WTC11 (cell line): Measurements from ENCODE around the gene NFIX. TPM values are rescaled to one million over a fixed set of nuclear protein-coding genes. Genes with fewer than 3 reads are reported as not detected.
A peak's percentile ranks its signal among the peaks of the same experiment; 100 is the strongest.

Experiments
- ATAC-seq: fragments of 200-7000 bp; cut with Tn5 transposase; 2 replicates; pipeline ENCODE4 v1.10.0; 2021; ENCODE audit warnings: mild to moderate bottlenecking, moderate library complexity
- CTCF ChIA-PET: fragments of 300-600 bp; sonication (Branson Sonifier 250); formaldehyde crosslinking; loops from one replicate; lab custom pipeline; 2021; ENCODE audit warnings: antibody characterized with exemption; lab: Charles Lee
- POLR2A ChIA-PET: fragments of 350-600 bp; sonication (Branson Sonifier 250); formaldehyde crosslinking; loops from one replicate; lab custom pipeline; 2021; ENCODE audit warnings: antibody characterized with exemption; lab: Charles Lee
- DNase-seq: peaks from one replicate; pipeline ENCODE4 v3.0.0; 2021; ENCODE audit warnings: low spot score
- H3K27ac Mint-ChIP-seq: 2 replicates; pipeline ENCODE4 v1.8.0; 2021; ENCODE audit warnings: mixed read lengths
- H3K27me3 Mint-ChIP-seq: 2 replicates; pipeline ENCODE4 v1.8.0; 2021; ENCODE audit warnings: low read depth, mild to moderate bottlenecking, moderate library complexity, mixed read lengths
- H3K36me3 Mint-ChIP-seq: 2 replicates; pipeline ENCODE4 v1.8.0; 2021; ENCODE audit warnings: mixed read lengths
- H3K4me1 Mint-ChIP-seq: 2 replicates; pipeline ENCODE4 v1.8.0; 2022; ENCODE audit warnings: mixed read lengths
- H3K4me3 Mint-ChIP-seq: 2 replicates; pipeline ENCODE4 v1.8.0; 2021; ENCODE audit warnings: mild to moderate bottlenecking, moderate library complexity, mixed read lengths
- H3K9me3 Mint-ChIP-seq: 2 replicates; pipeline ENCODE4 v1.8.0; 2021; ENCODE audit warnings: mixed read lengths
- AFF4 ChIP-seq: sonication (generic); formaldehyde crosslinking; IDR thresholded peaks from 2 replicates; pipeline ENCODE4 v1.8.1; 2023; ENCODE audit warnings: mild to moderate bottlenecking, missing genetic modification reagents, borderline replicate concordance
- ARID4B ChIP-seq: sonication (generic); formaldehyde crosslinking; IDR thresholded peaks from 2 replicates; pipeline ENCODE4 v1.8.0; 2023; ENCODE audit warnings: missing genetic modification reagents, mild to moderate bottlenecking, borderline replicate concordance
- ATF3 ChIP-seq: sonication (generic); formaldehyde crosslinking; conservative IDR thresholded peaks from 2 replicates; pipeline ENCODE4 v1.8.1; 2022; ENCODE audit warnings: mild to moderate bottlenecking, missing genetic modification reagents
- E2F4 ChIP-seq: sonication (generic); formaldehyde crosslinking; IDR thresholded peaks from 2 replicates; pipeline ENCODE4 v1.8.1; 2022; ENCODE audit warnings: low read depth, mild to moderate bottlenecking, moderate library complexity, missing genetic modification reagents, borderline replicate concordance
- GRHL2 ChIP-seq: fragments of 250-450 bp; sonication (Bioruptor Pico); IDR thresholded peaks from 2 replicates; pipeline ENCODE4 v1.8.0; 2022; ENCODE audit warnings: mild to moderate bottlenecking, moderate library complexity; ENCODE audit not compliant: insufficient replicate concordance, severe bottlenecking
- IRF2 ChIP-seq: sonication (generic); formaldehyde crosslinking; IDR thresholded peaks from 2 replicates; pipeline ENCODE4 v1.8.0; 2022; ENCODE audit warnings: low read depth, missing genetic modification reagents, borderline replicate concordance
- RORB ChIP-seq: fragments of 250-450 bp; sonication (Bioruptor Pico); IDR thresholded peaks from 2 replicates; pipeline ENCODE4 v1.9.0; 2021; ENCODE audit warnings: mild to moderate bottlenecking
- TEAD1 ChIP-seq: sonication (generic); formaldehyde crosslinking; IDR thresholded peaks from 2 replicates; pipeline ENCODE4 v1.8.0; 2022; ENCODE audit warnings: mild to moderate bottlenecking, missing genetic modification reagents
- ZNF263 ChIP-seq: sonication (generic); formaldehyde crosslinking; IDR thresholded peaks from 2 replicates; pipeline ENCODE4 v1.8.1; 2022; ENCODE audit warnings: low read depth, mild to moderate bottlenecking, moderate library complexity, missing genetic modification reagents
- ZNF317 ChIP-seq: sonication (generic); formaldehyde crosslinking; IDR thresholded peaks from 2 replicates; pipeline ENCODE4 v1.8.1; 2023; ENCODE audit warnings: low read depth, mild to moderate bottlenecking, moderate library complexity, missing genetic modification reagents, borderline replicate concordance
- ZNF512 ChIP-seq: sonication (generic); formaldehyde crosslinking; IDR thresholded peaks from 2 replicates; pipeline ENCODE4 v1.8.1; 2022; ENCODE audit warnings: missing genetic modification reagents, borderline replicate concordance
- total RNA-seq: library from RNA; stranded (reverse); gene quantifications from 3 replicates; pipeline ENCODE4 v1.2.3, GENCODE V29; 2021
- TF ChIP-seq, protein P1 (sequence below): sonication (generic); formaldehyde crosslinking; IDR thresholded peaks from 2 replicates; pipeline ENCODE4 v1.8.1; 2023; ENCODE audit warnings: mild to moderate bottlenecking, missing genetic modification reagents
- TF ChIP-seq, protein P2 (sequence below): sonication (generic); formaldehyde crosslinking; IDR thresholded peaks from 2 replicates; pipeline ENCODE4 v1.8.0; 2022; ENCODE audit warnings: mild to moderate bottlenecking, missing genetic modification reagents
- TF ChIP-seq, protein P3 (sequence below): fragments of 250-450 bp; sonication (Bioruptor Pico); IDR thresholded peaks from 2 replicates; pipeline ENCODE4 v1.8.0; 2021; ENCODE audit warnings: mild to moderate bottlenecking

The NFIX gene
- total RNA-seq, 1 experiment from 2014 or later: 1.4 TPM

- TF ChIP-seq ARID4B (CRISPR knock-in tag) (no peak), IRF2 (CRISPR knock-in tag) (no peak), AFF4 (CRISPR knock-in tag) (no peak)
- TF ChIP-seq, protein P1, sequence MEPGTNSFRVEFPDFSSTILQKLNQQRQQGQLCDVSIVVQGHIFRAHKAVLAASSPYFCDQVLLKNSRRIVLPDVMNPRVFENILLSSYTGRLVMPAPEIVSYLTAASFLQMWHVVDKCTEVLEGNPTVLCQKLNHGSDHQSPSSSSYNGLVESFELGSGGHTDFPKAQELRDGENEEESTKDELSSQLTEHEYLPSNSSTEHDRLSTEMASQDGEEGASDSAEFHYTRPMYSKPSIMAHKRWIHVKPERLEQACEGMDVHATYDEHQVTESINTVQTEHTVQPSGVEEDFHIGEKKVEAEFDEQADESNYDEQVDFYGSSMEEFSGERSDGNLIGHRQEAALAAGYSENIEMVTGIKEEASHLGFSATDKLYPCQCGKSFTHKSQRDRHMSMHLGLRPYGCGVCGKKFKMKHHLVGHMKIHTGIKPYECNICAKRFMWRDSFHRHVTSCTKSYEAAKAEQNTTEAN: no peak
These were observed 29.1 kb downstream of the NFIX start (continued) for GRCh38 chr19:13024126-13024950.

DNA sequence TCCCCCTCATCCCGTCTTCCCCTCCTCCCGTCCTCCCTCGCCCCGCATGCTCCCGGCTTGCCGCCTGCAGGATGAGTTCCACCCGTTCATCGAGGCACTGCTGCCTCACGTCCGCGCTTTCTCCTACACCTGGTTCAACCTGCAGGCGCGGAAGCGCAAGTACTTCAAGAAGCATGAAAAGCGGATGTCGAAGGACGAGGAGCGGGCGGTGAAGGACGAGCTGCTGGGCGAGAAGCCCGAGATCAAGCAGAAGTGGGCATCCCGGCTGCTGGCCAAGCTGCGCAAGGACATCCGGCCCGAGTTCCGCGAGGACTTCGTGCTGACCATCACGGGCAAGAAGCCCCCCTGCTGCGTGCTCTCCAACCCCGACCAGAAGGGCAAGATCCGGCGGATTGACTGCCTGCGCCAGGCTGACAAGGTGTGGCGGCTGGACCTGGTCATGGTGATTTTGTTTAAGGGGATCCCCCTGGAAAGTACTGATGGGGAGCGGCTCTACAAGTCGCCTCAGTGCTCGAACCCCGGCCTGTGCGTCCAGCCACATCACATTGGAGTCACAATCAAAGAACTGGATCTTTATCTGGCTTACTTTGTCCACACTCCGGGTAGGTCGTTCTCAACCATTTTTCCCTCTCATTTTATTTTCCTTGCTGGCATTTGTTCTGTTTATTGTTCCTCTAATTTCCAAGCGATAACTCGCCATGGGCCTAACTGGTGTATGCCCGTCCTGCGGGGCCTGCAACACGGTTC is 29.8 kb downstream of the NFIX start:
- H3K27ac Mint-ChIP-seq: no peak overlapping the region
- H3K4me1 Mint-ChIP-seq: peaks cover 52% of the 10 kb centered on the region
- H3K36me3 Mint-ChIP-seq: no peaks in the 10 kb centered on the region
- peaks cover 100% of the 10 kb centered on the region for H3K27me3 Mint-ChIP-seq
- H3K4me3 Mint-ChIP-seq: peak overlapping the region; percentile 63
- POLR2A ChIA-PET: no interaction called here
- H3K9me3 Mint-ChIP-seq: no peaks in the 10 kb centered on the region
- DNase-seq (peak; percentile 56), ATAC-seq (no peak)
- CTCF ChIA-PET: interaction anchor here (0.7 to 10.8 kb wide), 5 partner anchors 11 to 69 kb away, joined by 3 to 293 read pairs (median 5); no protein-coding TSS in a partner anchor
- TF ChIP-seq, protein P2, sequence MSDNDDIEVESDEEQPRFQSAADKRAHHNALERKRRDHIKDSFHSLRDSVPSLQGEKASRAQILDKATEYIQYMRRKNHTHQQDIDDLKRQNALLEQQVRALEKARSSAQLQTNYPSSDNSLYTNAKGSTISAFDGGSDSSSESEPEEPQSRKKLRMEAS: peak; percentile 37; the same call in 1 of the 2 replicates
- TF ChIP-seq ZNF263 (CRISPR knock-in tag): peak; percentile 52; the same call in 1 of the 2 replicates
- TF ChIP-seq TEAD1: no peak
- TF ChIP-seq, protein P3, sequence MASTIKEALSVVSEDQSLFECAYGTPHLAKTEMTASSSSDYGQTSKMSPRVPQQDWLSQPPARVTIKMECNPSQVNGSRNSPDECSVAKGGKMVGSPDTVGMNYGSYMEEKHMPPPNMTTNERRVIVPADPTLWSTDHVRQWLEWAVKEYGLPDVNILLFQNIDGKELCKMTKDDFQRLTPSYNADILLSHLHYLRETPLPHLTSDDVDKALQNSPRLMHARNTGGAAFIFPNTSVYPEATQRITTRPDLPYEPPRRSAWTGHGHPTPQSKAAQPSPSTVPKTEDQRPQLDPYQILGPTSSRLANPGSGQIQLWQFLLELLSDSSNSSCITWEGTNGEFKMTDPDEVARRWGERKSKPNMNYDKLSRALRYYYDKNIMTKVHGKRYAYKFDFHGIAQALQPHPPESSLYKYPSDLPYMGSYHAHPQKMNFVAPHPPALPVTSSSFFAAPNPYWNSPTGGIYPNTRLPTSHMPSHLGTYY (CRISPR knock-in tag): no peak
- TF ChIP-seq ZNF317 (CRISPR knock-in tag): no peak
- TF ChIP-seq ATF3 (CRISPR knock-in tag): no peak
- no peak for TF ChIP-seq E2F4 (CRISPR knock-in tag)
- no peak for TF ChIP-seq GRHL2 (CRISPR knock-in tag)
- no peak for TF ChIP-seq ZNF512 (CRISPR knock-in tag)
- no peak for TF ChIP-seq RORB (CRISPR knock-in tag)
